Ureter (tissue), 1 donor: Measurements from ENCODE around the gene CDC42BPG. TPM values are rescaled to one million over a fixed set of nuclear protein-coding genes. Genes with fewer than 3 reads are reported as not detected.

Experiments used
- DNase-seq: peaks from one replicate; pipeline ENCODE4 v3.0.0-alpha.2; 2020; ENCODE audit warnings: low spot score
- total RNA-seq: library from RNA; stranded (reverse); gene quantifications from one replicate; pipeline ENCODE4 v1.2.4, GENCODE V29; 2023
- donor health status: DM: yes; HTN: yes; CAD: no.

Gene CDC42BPG
- total RNA-seq, 1 donor from 2014 or later: 28.5 TPM

DNA sequence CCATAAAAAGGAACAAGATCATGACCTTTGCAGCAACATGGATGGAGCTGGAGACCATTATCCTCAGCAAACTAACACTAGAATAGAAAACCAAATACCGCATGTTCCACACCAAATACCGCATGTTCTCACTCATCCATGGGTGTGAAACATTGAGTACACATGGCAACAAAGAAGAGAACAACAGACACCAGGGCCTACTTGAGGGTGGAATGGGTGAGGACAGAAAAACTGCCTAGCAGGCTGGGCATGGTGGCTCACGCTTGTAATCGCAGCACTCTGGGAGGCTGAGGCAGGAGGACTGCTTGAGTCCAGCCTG lies 21.7 kb upstream of the CDC42BPG start:
- DNase-seq: no peak

DNA sequence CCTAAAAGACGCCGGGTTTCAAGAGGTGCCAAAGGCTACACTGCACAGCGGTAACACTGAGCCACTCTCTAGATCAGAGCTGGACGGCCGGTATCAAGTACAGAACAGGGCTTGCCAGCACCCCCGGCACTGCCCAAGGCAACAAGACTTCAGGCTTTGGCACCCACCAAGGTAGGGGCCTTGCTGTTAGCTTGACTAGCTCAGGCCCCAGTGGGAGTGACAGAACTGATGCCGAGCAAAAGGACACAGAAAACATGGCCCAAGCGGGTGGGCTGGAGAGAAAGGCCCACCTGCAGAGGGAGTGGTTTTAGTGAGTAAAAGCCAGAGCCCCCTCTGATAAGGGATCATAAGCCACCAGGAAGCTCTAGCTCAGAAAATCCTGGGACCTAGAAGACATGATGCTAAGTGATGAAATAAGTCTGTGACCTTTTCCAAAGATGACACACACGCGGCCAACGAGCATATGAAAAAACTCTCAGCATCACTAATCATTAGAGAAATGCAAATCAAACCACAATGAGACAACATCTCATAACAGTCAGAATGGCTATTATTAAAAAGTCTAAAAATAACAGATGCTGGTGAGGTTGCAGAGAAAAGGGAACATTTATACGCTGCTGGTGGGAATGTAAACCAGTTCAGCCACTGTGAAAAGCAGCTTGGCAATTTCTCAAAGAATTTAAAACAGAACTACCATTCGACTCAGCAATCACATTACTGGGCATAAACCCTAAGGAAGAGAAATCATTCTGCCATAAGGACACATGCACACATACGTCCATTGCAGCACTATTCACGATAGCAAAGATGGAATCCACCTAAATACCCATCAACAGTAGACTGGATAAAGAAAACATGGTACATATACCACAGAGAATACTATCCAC lies 21.1 kb upstream of the CDC42BPG start:
- DNase-seq: no peak

- DNase-seq: peak; percentile 80
Observed at GRCh38 chr11:64864473-64865285, 20.2 kb upstream of the CDC42BPG start.

GRCh38 chr11:64864135-64864472 lies 19.7 kb upstream of the CDC42BPG start:
- DNase-seq: no peak

- no peak for DNase-seq
Observed at GRCh38 chr11:64863391-64864060, 19.1 kb upstream of the CDC42BPG start.

GRCh38 chr11:64862987-64863390 lies 18.5 kb upstream of the CDC42BPG start:
- no peak for DNase-seq

- no peak for DNase-seq
Observed at GRCh38 chr11:64861227-64861975, 16.9 kb upstream of the CDC42BPG start.

DNA sequence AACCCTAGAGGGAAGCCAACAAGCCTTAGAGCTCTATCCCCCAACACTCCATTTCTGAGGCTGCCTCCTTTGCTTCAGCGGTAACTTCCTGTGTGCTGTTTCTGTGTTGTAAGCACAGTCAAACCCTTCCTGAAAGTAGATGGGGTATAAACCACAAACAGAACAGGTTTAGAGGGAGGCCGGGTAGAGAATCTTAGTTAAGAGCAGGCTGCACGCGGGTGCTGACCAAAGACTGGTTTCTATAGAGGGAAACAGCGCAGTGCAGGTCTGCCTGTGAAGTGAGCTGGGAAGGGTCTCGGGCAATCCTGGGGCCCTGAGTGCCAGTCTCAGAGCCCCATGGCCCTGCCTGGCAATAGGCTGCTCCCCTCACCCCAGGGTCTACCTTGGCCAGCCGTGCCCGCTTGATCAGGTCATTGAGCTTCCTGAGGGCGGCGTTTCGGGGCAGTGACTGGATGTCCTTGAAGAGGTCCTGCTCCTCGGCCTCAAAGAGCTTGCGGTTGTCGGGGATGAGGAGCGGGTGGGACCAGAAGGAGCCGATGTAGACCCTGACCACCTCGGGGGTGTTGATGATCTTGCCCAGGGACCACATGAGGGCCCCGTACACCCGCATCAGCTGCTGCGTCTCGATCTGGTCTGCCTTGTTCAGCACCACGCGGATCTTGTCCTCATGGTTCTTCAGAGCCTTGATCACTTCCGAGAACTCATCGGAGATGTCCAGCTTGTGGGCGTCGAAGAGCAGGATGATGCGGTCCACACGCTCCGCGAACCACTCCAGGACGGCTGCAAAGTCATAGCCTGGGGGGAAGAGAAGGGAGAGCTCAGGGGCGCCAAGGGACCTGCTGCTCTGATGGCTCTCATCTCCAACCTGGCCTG lies 15.3 kb upstream of the CDC42BPG start:
- no peak for DNase-seq

- DNase-seq: no peak
Observed at GRCh38 chr11:64858467-64859263, 14.2 kb upstream of the CDC42BPG start.

DNA sequence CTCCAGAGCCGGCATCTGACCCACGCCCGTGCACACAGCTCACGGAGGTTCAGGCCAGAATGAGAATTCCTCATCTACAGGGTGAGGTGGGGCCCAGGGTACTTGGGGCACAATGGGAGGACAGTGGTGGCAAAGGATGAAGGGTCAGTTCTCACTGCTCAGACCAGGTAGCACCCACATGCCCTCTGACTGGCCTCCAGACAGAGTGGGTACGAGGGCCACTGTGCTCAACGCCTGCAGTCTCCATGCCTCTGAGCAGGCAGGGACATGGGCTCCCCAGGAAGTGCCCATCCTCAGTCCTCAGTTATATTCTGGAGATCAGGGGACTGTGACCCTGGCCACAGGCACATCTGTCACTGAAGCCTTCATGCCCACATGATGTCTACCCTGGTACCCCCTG lies 13.0 kb upstream of the CDC42BPG start:
- DNase-seq: no peak

DNA sequence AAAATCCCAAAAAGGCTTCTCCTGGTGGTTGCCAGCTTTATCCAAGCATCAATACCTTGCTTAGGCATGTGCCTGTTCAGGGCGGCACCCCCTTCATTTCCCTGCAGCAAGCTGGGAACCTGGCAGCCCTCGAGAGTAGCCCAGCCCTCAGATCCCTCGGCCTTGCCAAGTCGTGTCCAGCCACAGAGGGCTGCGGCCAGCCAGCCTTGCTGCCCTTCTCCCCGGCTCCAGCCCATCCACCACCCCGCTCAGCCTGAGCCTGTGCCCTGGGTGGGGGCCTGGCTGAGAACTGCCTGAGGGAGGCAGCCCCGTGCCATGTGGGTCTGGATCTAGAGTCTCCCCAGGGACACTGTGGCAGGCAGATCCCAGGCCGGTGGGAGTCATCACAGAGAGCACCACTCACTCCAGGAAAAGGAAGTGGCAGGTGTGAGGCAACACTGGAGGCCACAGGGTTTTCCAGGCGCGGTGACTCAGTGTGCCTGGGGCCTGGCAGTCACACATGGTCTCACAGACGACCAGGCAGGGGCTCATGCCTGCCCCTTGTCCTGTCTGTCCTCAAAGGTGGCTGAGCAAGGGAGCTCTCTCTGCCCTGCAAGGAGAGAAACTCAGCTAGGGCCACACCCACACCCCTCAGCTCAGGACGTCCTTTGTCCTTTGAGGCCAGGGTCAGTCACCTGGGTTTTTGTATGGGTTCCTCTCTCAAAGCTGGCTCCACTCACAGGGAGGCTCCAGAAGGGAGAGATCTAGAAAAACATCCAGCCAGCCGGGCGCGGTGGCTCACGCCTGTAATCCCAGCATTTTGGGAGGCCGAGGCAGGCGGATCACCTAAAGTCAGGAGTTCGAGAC lies 12.2 kb upstream of the CDC42BPG start:
- peak; percentile 81 for DNase-seq

DNA sequence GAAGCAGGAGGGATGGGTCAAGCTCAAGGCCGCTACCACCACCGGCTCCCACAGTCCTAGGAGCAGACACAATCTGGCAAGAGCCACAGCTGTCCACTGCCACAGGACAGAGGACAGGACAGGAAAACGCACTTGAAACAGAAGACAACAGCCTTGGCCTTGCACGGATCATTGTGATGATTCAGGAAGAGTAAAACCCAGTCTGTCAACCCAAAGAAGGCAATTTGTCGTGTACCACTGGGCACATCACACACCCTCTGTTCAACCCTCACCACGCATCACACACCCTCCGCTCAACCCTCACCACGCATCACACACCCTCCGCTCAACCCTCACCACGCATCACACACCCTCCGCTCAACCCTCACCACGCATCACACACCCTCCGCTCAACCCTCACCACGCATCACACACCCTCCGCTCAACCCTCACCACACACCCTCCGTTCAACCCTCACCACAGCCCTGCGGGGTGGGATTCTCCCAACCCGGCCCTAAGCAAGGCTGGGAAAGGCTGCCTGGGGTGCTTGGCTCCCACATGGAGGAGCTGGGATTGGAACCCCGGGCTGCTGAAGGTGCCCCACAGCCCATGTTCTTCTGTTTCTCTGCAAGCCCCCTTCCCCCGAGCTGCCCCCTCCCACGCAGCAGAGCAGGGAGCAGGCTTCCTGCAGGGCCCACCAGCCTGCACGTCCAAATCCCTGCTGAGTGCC lies 11.3 kb upstream of the CDC42BPG start:
- no peak for DNase-seq

DNA sequence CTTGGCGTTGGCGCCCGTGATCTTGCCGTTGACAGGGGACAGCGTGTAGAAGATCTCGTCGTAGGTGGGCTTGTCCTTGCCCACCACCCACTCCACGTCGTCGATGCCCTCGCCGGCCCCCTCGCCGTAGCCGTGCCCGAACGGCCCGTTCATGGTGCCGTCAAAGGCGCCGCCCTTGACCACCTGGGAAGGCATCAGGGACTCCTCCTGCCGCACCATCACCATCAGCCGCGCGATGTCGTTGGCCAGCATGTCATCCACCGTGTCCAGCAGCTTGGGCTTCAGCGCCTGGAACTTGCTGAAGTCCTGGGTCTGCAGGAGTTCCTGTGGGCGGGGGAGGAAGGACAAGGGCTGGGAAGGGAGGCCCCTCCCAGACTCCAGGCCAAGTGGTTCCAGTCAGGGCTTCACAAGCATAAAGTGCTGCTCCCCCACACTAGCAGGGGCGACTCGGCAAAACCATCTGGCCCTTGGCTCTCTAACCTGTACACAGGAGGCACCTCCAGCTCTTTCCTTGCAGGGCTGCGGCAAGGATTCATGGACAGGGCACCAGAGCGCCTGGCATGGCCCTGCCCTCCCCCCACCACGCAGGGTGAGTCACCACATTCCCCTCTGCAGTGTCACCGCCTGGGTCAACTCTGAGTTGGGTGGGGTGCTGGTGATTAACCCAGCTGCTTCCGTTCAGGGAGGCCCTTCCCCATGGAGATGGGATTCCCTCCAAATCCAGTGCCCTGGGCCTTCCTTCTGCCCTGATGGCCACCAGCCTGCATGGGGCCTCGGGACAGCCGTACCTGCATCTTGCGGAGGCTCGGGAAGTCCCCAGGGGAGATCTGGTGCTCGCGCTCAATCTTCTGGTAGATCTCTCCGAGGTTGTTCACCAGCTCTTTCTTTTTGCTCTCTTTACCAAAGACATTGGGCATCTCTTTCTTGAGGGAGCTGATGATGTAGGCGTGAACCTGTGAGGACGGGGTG lies 10.4 kb upstream of the CDC42BPG start:
- DNase-seq: peak; percentile 88

- DNase-seq: no peak
Observed at GRCh38 chr11:64854157-64854533, 9.7 kb upstream of the CDC42BPG start.

GRCh38 chr11:64853709-64854108 lies 9.3 kb upstream of the CDC42BPG start:
- DNase-seq: no peak

GRCh38 chr11:64852804-64853509 lies 8.5 kb upstream of the CDC42BPG start:
- DNase-seq: no peak
